K562 (cell line): ENCODE measurements around the gene PRDM15. TPM values are rescaled to one million over a fixed set of nuclear protein-coding genes. Genes with fewer than 3 reads are reported as not detected.

ENCODE experiments used
- BHLHE40 ChIP-seq: IDR thresholded peaks from 2 replicates; pipeline ENCODE4 v1.6.1; 2011; ENCODE audit warnings: low read length, improper control_type of control experiment
- CBFA2T3 ChIP-seq: fragments of 450-650 bp; IDR thresholded peaks from 2 replicates; pipeline ENCODE4 v1.6.1; 2017
- CCNT2 ChIP-seq: IDR thresholded peaks from 2 replicates; pipeline ENCODE4 v1.6.1; 2011; ENCODE audit warnings: borderline replicate concordance, low read depth, mild to moderate bottlenecking, moderate library complexity, mixed read lengths, low read length; ENCODE audit not compliant: insufficient read length; ENCODE audit errors: extremely low read depth
- DPF2 ChIP-seq: fragments of 450-650 bp; IDR thresholded peaks from 2 replicates; pipeline ENCODE4 v1.6.1; 2016
- EGR1 ChIP-seq: fragments of 450-650 bp; conservative IDR thresholded peaks from 2 replicates; pipeline ENCODE4 v1.6.1; 2017; ENCODE audit warnings: mild to moderate bottlenecking
- ESRRB ChIP-seq: fragments of 250-450 bp; sonication (Bioruptor Pico); IDR thresholded peaks from 2 replicates; pipeline ENCODE4 v1.5.0; 2020; ENCODE audit warnings: mild to moderate bottlenecking, moderate library complexity, borderline replicate concordance
- HMGN3 ChIP-seq: IDR thresholded peaks from 2 replicates; pipeline ENCODE4 v1.6.1; 2011; ENCODE audit warnings: borderline replicate concordance, low read depth, mild to moderate bottlenecking, mixed read lengths, low read length; ENCODE audit not compliant: insufficient read length; ENCODE audit errors: extremely low read depth
- NFIX ChIP-seq: fragments of 250-450 bp; sonication (Bioruptor Pico); IDR thresholded peaks from 2 replicates; pipeline ENCODE4 v1.4.0; 2020; ENCODE audit warnings: low read depth, mild to moderate bottlenecking, moderate library complexity
- NFXL1 ChIP-seq: fragments of 450-650 bp; formaldehyde crosslinking; IDR thresholded peaks from 2 replicates; pipeline ENCODE4 v1.4.0; 2021; ENCODE audit warnings: mild to moderate bottlenecking
- SIN3B ChIP-seq: fragments of 450-650 bp; IDR thresholded peaks from 2 replicates; pipeline ENCODE4 v1.6.1; 2017; ENCODE audit warnings: low read depth, mild to moderate bottlenecking, moderate library complexity
- TGIF2 ChIP-seq: sonication (generic); formaldehyde crosslinking; IDR thresholded peaks from 2 replicates; pipeline ENCODE4 v1.8.1; 2022; ENCODE audit warnings: mild to moderate bottlenecking, missing genetic modification reagents, moderate library complexity
- XRCC5 ChIP-seq: fragments of 200-400 bp; formaldehyde crosslinking; IDR thresholded peaks from 2 replicates; pipeline ENCODE4 v1.6.1; 2017; ENCODE audit warnings: low read depth, mild to moderate bottlenecking, low read length
- YY1 ChIP-seq, 3 experiments: IDR thresholded peaks; 2 replicates each; pipeline ENCODE4 v1.6.1; 2011; ENCODE audit warnings: low read length in 2 of 3, mild to moderate bottlenecking in 2 of 3, moderate library complexity in 2 of 3, borderline replicate concordance in 1 of 3, control low read depth in 1 of 3, low read depth in 1 of 3; ENCODE audit not compliant: insufficient read depth in 3 of 3, insufficient replicate concordance in 2 of 3, control insufficient read depth in 1 of 3, insufficient read length in 1 of 3; ENCODE audit errors: extremely low read depth in 1 of 3
- ZNF324 ChIP-seq: fragments of 250-450 bp; sonication (Bioruptor Pico); IDR thresholded peaks from 2 replicates; pipeline ENCODE4 v1.4.0; 2020; ENCODE audit warnings: mild to moderate bottlenecking
- ZNF436 ChIP-seq: fragments of 250-450, 450-650 bp; sonication (Bioruptor Pico); formaldehyde crosslinking; IDR thresholded peaks from 2 replicates; pipeline ENCODE4 v1.7.0; 2020; ENCODE audit warnings: mild to moderate bottlenecking
- ZNF57 ChIP-seq: fragments of 450-650 bp; formaldehyde crosslinking; IDR thresholded peaks from 2 replicates; pipeline ENCODE4 v1.4.0; 2020; ENCODE audit warnings: mild to moderate bottlenecking, moderate library complexity
- ZNF699 ChIP-seq: fragments of 250-450 bp; sonication (Bioruptor Pico); IDR thresholded peaks from 2 replicates; pipeline ENCODE4 v1.8.0; 2021; ENCODE audit warnings: mild to moderate bottlenecking, moderate library complexity; ENCODE audit not compliant: insufficient replicate concordance
- ZNF76 ChIP-seq: fragments of 250-450 bp; sonication (Bioruptor Pico); IDR thresholded peaks from 2 replicates; pipeline ENCODE4 v1.4.0; 2020; ENCODE audit warnings: mild to moderate bottlenecking, moderate library complexity, borderline replicate concordance
- polyA plus RNA-seq, 8 experiments: library from polyadenylated mRNA; depleted of rRNA in 4 of 8; stranded (reverse) in 5 of 8; unstranded in 3 of 8; fragments of >200 nt; fragmentation: Nextera tagmentation in 2 of 8; fragmentation: Illumina TruSeq in 1 of 8; extraction: Ambion mirVana in 2 of 8; extraction: Trizol in 1 of 8; gene quantifications; 2 replicates each; pipeline versions ENCODE4 v1.2.1 to v1.2.3, GENCODE V29; 2011 to 2014; ENCODE audit warnings: inconsistent platforms in 1 of 8, missing spikeins in 1 of 8
- total RNA-seq, 7 experiments: library from RNA; depleted of rRNA in 6 of 7; stranded (reverse); fragments of >200 nt in 6 of 7; fragmentation: Illumina TruSeq in 2 of 7; extraction: Trizol in 2 of 7; gene quantifications; 2 replicates each; pipeline versions ENCODE4 v1.2.1 to v1.2.3, GENCODE V29; 2011 to 2021; ENCODE audit warnings: low replicate concordance in 1 of 7
- TF ChIP-seq, protein P1 (sequence below): sonication (generic); formaldehyde crosslinking; IDR thresholded peaks from 2 replicates; pipeline ENCODE4 v1.8.0; 2022; ENCODE audit warnings: mild to moderate bottlenecking, low read depth, missing genetic modification reagents
- TF ChIP-seq, protein P2 (sequence below): fragments of 250-450 bp; sonication (Bioruptor Pico); IDR thresholded peaks from 2 replicates; pipeline ENCODE4 v1.8.0; 2022; ENCODE audit warnings: moderate library complexity, mild to moderate bottlenecking, inconsistent platforms
- TF ChIP-seq, protein P3 (sequence below): fragments of 450-650 bp; formaldehyde crosslinking; conservative IDR thresholded peaks from 2 replicates; pipeline ENCODE4 v1.4.0; 2022; ENCODE audit warnings: mild to moderate bottlenecking, missing genetic modification characterization
- TF ChIP-seq, protein P4 (sequence below): fragments of 450-650 bp; formaldehyde crosslinking; IDR thresholded peaks from 2 replicates; pipeline ENCODE4 v1.4.0; 2022; ENCODE audit warnings: mild to moderate bottlenecking, moderate library complexity

Gene PRDM15
- total and polyA plus RNA-seq, 9 of the 15 experiments (the other 6 are each of a cell fraction or from before 2014, with no cell fraction given), result 0.93 to 9.2 (median 6.2) TPM

DNA sequence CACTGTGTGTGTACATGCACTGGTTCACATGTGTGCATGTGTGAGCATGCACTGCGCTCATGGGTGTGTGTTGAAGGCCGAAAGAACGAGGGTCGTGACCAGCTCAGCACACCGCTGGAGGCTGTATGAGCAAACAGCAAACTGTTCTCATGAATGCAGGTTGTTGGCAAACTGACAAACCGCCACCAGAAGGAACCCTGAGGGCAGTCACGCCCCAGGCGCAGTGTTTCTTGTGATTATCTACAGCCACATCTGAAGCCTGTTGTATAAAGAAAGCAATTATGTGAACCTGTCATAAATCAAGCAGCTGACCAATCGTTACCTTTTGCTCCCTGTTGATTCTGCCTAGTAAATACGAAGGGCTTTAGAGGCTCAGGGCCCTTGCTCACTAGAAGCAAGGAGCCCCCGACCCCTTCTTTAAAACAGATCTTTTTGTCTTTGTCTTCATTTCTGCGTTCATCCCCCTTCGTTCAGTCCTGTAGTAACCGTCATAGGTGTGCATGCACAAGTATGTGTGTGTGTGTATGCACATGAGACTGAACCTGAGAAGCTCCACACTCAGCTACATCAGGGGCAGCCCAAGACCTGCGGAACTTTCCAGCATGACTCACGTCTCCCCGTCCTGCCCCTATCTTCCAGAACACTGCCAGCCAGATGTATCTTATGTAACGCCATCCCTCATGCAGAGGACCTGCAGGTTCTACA is 95.5 kb downstream of the PRDM15 start (continued):
- TF ChIP-seq TGIF2 (CRISPR knock-in tag) (no peak), YY1 (IDR thresholded peaks at IDR 0.05; ENCODE audit: borderline replicate concordance in 1 of 3, control insufficient read depth in 1 of 3, extremely low read depth in 1 of 3, insufficient read depth in 3 of 3, insufficient read length in 1 of 3, insufficient replicate concordance in 2 of 3, low read depth in 1 of 3, low read length in 2 of 3) (no peak), ZNF699 (CRISPR knock-in tag) (no peak), ZNF324 (CRISPR knock-in tag) (no peak), ZNF76 (CRISPR knock-in tag) (no peak), DPF2 (no peak), SIN3B (no peak), ZNF57 (CRISPR knock-in tag) (no peak), XRCC5 (no peak), NFXL1 (no peak), BHLHE40 (peak; percentile 89), ZNF436 (CRISPR knock-in tag) (no peak), HMGN3 (no peak), EGR1 (no peak), CCNT2 (no peak), NFIX (CRISPR knock-in tag) (no peak), ESRRB (no peak), CBFA2T3 (peak; percentile 72)
- TF ChIP-seq, protein P1, sequence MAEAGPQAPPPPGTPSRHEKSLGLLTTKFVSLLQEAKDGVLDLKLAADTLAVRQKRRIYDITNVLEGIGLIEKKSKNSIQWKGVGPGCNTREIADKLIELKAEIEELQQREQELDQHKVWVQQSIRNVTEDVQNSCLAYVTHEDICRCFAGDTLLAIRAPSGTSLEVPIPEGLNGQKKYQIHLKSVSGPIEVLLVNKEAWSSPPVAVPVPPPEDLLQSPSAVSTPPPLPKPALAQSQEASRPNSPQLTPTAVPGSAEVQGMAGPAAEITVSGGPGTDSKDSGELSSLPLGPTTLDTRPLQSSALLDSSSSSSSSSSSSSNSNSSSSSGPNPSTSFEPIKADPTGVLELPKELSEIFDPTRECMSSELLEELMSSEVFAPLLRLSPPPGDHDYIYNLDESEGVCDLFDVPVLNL (CRISPR knock-in tag), result no peak
- TF ChIP-seq, protein P2, sequence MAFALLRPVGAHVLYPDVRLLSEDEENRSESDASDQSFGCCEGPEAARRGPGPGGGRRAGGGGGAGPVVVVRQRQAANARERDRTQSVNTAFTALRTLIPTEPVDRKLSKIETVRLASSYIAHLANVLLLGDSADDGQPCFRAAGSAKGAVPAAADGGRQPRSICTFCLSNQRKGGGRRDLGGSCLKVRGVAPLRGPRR (CRISPR knock-in tag), result no peak
- TF ChIP-seq, protein P3, sequence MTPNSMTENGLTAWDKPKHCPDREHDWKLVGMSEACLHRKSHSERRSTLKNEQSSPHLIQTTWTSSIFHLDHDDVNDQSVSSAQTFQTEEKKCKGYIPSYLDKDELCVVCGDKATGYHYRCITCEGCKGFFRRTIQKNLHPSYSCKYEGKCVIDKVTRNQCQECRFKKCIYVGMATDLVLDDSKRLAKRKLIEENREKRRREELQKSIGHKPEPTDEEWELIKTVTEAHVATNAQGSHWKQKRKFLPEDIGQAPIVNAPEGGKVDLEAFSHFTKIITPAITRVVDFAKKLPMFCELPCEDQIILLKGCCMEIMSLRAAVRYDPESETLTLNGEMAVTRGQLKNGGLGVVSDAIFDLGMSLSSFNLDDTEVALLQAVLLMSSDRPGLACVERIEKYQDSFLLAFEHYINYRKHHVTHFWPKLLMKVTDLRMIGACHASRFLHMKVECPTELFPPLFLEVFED, result no peak
- TF ChIP-seq, protein P4, sequence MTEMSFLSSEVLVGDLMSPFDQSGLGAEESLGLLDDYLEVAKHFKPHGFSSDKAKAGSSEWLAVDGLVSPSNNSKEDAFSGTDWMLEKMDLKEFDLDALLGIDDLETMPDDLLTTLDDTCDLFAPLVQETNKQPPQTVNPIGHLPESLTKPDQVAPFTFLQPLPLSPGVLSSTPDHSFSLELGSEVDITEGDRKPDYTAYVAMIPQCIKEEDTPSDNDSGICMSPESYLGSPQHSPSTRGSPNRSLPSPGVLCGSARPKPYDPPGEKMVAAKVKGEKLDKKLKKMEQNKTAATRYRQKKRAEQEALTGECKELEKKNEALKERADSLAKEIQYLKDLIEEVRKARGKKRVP (CRISPR knock-in tag), result no peak
